HEK293 (cell line): ENCODE measurements around the gene KLHL4.

Experiments
- CTCF ChIA-PET: fragments of 350-600 bp; formaldehyde crosslinking; extraction: SDS; loops from one replicate; lab custom pipeline; 2021; ENCODE audit warnings: antibody characterized with exemption; lab: Yijun Ruan, JAX
- POLR2A ChIA-PET: fragments of 300-600 bp; formaldehyde crosslinking; extraction: SDS; loops from one replicate; lab custom pipeline; 2020; ENCODE audit warnings: antibody characterized with exemption, inconsistent platforms; lab: Yijun Ruan, JAX
- H3K27ac ChIP-seq: fragments of 200-500 bp; sonication (Bioruptor generic); 2 replicates; pipeline ENCODE4 v1.5.1; 2014; ENCODE audit warnings: low read depth, low read length, control low read depth, inconsistent platforms; ENCODE audit errors: extremely low read depth
- H3K36me3 ChIP-seq, 2 experiments: fragments of 200-500 bp in 1 of 2; sonication (Bioruptor generic) in 1 of 2; 1 replicate in 1 of 2; 2 replicates in 1 of 2; pipeline ENCODE4 v1.5.1; 2014 to 2017; ENCODE audit warnings: inconsistent platforms in 2 of 2, low read length in 2 of 2; ENCODE audit not compliant: control insufficient read depth in 2 of 2, insufficient read depth in 1 of 2
- H3K4me1 ChIP-seq: fragments of 200-500 bp; sonication (Bioruptor generic); 2 replicates; pipeline ENCODE4 v1.5.1; 2014; ENCODE audit warnings: mild to moderate bottlenecking, low read length, inconsistent platforms; ENCODE audit not compliant: control insufficient read depth, insufficient read depth
- H3K4me3 ChIP-seq: 2 replicates; pipeline ENCODE4 v1.5.1; 2011; ENCODE audit warnings: low read depth, mild to moderate bottlenecking, control low read depth, low read length, moderate library complexity
- H3K9me3 ChIP-seq: fragments of 200-500 bp; sonication (Bioruptor generic); 2 replicates; pipeline ENCODE4 v1.5.1; 2014; ENCODE audit warnings: low read depth, low read length, inconsistent platforms; ENCODE audit not compliant: control insufficient read depth, insufficient read depth
- GLI4 ChIP-seq: fragments of 450-650 bp; formaldehyde crosslinking; IDR thresholded peaks from 2 replicates; pipeline ENCODE4 v1.5.1; 2016; ENCODE audit warnings: missing biosample characterization, missing genetic modification characterization
- OVOL3 ChIP-seq: fragments of 450-650 bp; formaldehyde crosslinking; IDR thresholded peaks from 2 replicates; pipeline ENCODE4 v1.5.1; 2016; ENCODE audit warnings: missing biosample characterization, missing genetic modification characterization
- WT1 ChIP-seq: fragments of 450-650 bp; formaldehyde crosslinking; IDR thresholded peaks from 2 replicates; pipeline ENCODE4 v1.5.1; 2016; ENCODE audit warnings: missing biosample characterization, missing genetic modification characterization
- ZNF23 ChIP-seq: fragments of 450-650 bp; formaldehyde crosslinking; IDR thresholded peaks from 2 replicates; pipeline ENCODE4 v1.5.1; 2016; ENCODE audit warnings: missing biosample characterization, missing genetic modification characterization, borderline replicate concordance
- ZNF274 ChIP-seq, 2 experiments: fragments of 200-500 bp in 1 of 2; fragments of 450-650 bp in 1 of 2; sonication (Bioruptor generic) in 1 of 2; formaldehyde crosslinking in 1 of 2; IDR thresholded peaks; 2 replicates each; pipeline versions ENCODE4 v1.5.1 to v1.6.1; 2014 to 2016; ENCODE audit warnings: borderline replicate concordance in 1 of 2, inconsistent platforms in 1 of 2, low read length in 1 of 2, missing biosample characterization in 1 of 2, missing genetic modification characterization in 1 of 2
- ZNF341 ChIP-seq: fragments of 450-650 bp; formaldehyde crosslinking; IDR thresholded peaks from 2 replicates; pipeline ENCODE4; 2016; ENCODE audit warnings: low read depth, missing biosample characterization, missing genetic modification characterization
- ZNF354C ChIP-seq: fragments of 450-650 bp; formaldehyde crosslinking; IDR thresholded peaks from 2 replicates; pipeline ENCODE4 v1.5.1; 2016; ENCODE audit warnings: missing biosample characterization, missing genetic modification characterization, low read depth, borderline replicate concordance
- ZNF391 ChIP-seq: fragments of 450-650 bp; formaldehyde crosslinking; IDR thresholded peaks from 2 replicates; pipeline ENCODE4 v1.5.1; 2016; ENCODE audit warnings: low read depth, missing biosample characterization, missing genetic modification characterization, borderline replicate concordance
- ZNF529 ChIP-seq: fragments of 450-650 bp; formaldehyde crosslinking; IDR thresholded peaks from 2 replicates; pipeline ENCODE4 v1.5.1; 2017; ENCODE audit warnings: missing genetic modification characterization, missing biosample characterization; ENCODE audit not compliant: insufficient replicate concordance
- ZNF600 ChIP-seq: fragments of 450-650 bp; formaldehyde crosslinking; IDR thresholded peaks from 2 replicates; pipeline ENCODE4 v1.5.1; 2016; ENCODE audit warnings: missing biosample characterization, missing genetic modification characterization
- ZNF621 ChIP-seq: fragments of 450-650 bp; formaldehyde crosslinking; IDR thresholded peaks from 2 replicates; pipeline ENCODE4 v1.5.1; 2017; ENCODE audit warnings: missing biosample characterization, missing genetic modification characterization
- ZNF660 ChIP-seq: fragments of 450-650 bp; IDR thresholded peaks from 2 replicates; pipeline ENCODE4 v1.5.1; 2018; ENCODE audit warnings: missing biosample characterization, mild to moderate bottlenecking, missing genetic modification characterization
- ZNF701 ChIP-seq: fragments of 450-650 bp; formaldehyde crosslinking; IDR thresholded peaks from 2 replicates; pipeline ENCODE4 v1.5.1; 2016; ENCODE audit warnings: missing biosample characterization, missing genetic modification characterization
- ZNF76 ChIP-seq: fragments of 450-650 bp; formaldehyde crosslinking; IDR thresholded peaks from 2 replicates; pipeline ENCODE4; 2016; ENCODE audit warnings: low read depth, missing biosample characterization, missing genetic modification characterization, borderline replicate concordance
- ZNF768 ChIP-seq: fragments of 450-650 bp; formaldehyde crosslinking; IDR thresholded peaks from 2 replicates; pipeline ENCODE4 v1.5.1; 2018; ENCODE audit warnings: missing biosample characterization, mild to moderate bottlenecking, missing genetic modification characterization
- TF ChIP-seq, protein P1 (sequence below): fragments of 450-650 bp; formaldehyde crosslinking; IDR thresholded peaks from 2 replicates; pipeline ENCODE4 v1.5.1; 2016; ENCODE audit warnings: missing biosample characterization, missing genetic modification characterization
- TF ChIP-seq, protein P2 (sequence below): fragments of 450-650 bp; formaldehyde crosslinking; IDR thresholded peaks from 2 replicates; pipeline ENCODE4 v1.5.1; 2016; ENCODE audit warnings: missing biosample characterization, missing genetic modification characterization
- TF ChIP-seq, protein P3 (sequence below): fragments of 450-650 bp; formaldehyde crosslinking; IDR thresholded peaks from 2 replicates; pipeline ENCODE4 v1.5.1; 2016; ENCODE audit warnings: missing biosample characterization, missing genetic modification characterization
- TF ChIP-seq, protein P4 (sequence below): fragments of 450-650 bp; formaldehyde crosslinking; IDR thresholded peaks from 2 replicates; pipeline ENCODE4 v1.5.1; 2016; ENCODE audit warnings: missing biosample characterization, missing genetic modification characterization, low read depth

The KLHL4 gene

DNA sequence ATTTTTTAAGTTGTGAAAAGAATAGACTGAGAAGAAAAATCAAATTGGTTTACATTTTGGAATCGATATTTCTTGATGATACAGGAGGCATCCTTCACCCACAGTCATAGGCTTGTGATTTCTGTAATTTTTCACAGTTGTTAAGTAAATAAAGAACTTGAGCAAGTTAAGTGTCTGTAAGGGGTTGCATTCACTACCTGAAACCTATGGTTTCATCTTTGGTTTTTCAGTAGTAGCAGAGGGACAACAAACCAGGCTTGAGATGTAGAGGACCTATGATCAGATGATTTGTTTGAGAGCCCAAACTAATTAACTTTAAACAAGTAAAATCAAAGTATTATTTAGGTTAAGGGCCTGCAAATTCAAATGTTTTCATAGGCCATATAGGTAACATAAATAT, 175.6 kb downstream of the KLHL4 start:
- Histone ChIP-seq H3K36me3 (no peaks in the 10 kb centered on the region), H3K27ac (no peak overlapping the region), H3K4me1 (no peaks in the 10 kb centered on the region), H3K9me3 (no peaks in the 10 kb centered on the region; the same call in 1 of the 2 replicates), H3K4me3 (no peak overlapping the region)
- TF ChIP-seq ZNF529 (no peak), ZNF621 (tag by site-specific recombination) (no peak), ZNF600 (tag by site-specific recombination) (no peak), ZNF23 (tag by site-specific recombination) (no peak), GLI4 (no peak)
- TF ChIP-seq, protein P1, sequence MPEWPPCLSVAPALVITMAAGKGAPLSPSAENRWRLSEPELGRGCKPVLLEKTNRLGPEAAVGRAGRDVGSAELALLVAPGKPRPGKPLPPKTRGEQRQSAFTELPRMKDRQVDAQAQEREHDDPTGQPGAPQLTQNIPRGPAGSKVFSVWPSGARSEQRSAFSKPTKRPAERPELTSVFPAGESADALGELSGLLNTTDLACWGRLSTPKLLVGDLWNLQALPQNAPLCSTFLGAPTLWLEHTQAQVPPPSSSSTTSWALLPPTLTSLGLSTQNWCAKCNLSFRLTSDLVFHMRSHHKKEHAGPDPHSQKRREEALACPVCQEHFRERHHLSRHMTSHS: no peak
- CTCF ChIA-PET: no interaction called here
- POLR2A ChIA-PET: no interaction called here

DNA sequence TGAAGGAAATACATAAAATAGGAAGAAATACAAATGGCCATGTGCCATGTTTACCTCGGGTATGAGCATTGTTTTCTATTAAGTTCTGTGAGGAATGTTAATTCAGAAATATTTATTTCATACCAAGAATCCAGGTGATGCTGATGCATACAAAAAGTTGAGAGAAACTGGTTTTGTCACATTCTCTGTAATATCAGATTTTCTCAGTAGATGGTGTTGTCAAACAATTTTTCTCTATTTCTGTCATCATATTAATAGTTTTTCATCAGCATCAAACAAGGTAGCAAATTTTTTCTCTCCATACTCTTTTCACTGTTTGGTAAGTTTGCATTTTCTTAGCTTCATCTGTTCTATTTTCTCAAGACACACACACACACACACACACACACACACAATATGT, 179.8 kb downstream of the KLHL4 start:
- TF ChIP-seq, protein P1: no peak
- TF ChIP-seq, protein P2, sequence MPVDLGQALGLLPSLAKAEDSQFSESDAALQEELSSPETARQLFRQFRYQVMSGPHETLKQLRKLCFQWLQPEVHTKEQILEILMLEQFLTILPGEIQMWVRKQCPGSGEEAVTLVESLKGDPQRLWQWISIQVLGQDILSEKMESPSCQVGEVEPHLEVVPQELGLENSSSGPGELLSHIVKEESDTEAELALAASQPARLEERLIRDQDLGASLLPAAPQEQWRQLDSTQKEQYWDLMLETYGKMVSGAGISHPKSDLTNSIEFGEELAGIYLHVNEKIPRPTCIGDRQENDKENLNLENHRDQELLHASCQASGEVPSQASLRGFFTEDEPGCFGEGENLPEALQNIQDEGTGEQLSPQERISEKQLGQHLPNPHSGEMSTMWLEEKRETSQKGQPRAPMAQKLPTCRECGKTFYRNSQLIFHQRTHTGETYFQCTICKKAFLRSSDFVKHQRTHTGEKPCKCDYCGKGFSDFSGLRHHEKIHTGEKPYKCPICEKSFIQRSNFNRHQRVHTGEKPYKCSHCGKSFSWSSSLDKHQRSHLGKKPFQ (tag by site-specific recombination): no peak
- no peak for TF ChIP-seq ZNF391
- TF ChIP-seq, protein P3, sequence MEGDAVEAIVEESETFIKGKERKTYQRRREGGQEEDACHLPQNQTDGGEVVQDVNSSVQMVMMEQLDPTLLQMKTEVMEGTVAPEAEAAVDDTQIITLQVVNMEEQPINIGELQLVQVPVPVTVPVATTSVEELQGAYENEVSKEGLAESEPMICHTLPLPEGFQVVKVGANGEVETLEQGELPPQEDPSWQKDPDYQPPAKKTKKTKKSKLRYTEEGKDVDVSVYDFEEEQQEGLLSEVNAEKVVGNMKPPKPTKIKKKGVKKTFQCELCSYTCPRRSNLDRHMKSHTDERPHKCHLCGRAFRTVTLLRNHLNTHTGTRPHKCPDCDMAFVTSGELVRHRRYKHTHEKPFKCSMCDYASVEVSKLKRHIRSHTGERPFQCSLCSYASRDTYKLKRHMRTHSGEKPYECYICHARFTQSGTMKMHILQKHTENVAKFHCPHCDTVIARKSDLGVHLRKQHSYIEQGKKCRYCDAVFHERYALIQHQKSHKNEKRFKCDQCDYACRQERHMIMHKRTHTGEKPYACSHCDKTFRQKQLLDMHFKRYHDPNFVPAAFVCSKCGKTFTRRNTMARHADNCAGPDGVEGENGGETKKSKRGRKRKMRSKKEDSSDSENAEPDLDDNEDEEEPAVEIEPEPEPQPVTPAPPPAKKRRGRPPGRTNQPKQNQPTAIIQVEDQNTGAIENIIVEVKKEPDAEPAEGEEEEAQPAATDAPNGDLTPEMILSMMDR (tag by site-specific recombination): no peak
- TF ChIP-seq ZNF274 (IDR thresholded peaks at IDR 0.05; ENCODE audit: low read length): no peak
- TF ChIP-seq ZNF274 (tag by site-specific recombination; IDR thresholded peaks at IDR 0.05; ENCODE audit: borderline replicate concordance): no peak
- no peak for TF ChIP-seq ZNF354C
- TF ChIP-seq ZNF660 (tag by site-specific recombination): no peak
- TF ChIP-seq, protein P4, sequence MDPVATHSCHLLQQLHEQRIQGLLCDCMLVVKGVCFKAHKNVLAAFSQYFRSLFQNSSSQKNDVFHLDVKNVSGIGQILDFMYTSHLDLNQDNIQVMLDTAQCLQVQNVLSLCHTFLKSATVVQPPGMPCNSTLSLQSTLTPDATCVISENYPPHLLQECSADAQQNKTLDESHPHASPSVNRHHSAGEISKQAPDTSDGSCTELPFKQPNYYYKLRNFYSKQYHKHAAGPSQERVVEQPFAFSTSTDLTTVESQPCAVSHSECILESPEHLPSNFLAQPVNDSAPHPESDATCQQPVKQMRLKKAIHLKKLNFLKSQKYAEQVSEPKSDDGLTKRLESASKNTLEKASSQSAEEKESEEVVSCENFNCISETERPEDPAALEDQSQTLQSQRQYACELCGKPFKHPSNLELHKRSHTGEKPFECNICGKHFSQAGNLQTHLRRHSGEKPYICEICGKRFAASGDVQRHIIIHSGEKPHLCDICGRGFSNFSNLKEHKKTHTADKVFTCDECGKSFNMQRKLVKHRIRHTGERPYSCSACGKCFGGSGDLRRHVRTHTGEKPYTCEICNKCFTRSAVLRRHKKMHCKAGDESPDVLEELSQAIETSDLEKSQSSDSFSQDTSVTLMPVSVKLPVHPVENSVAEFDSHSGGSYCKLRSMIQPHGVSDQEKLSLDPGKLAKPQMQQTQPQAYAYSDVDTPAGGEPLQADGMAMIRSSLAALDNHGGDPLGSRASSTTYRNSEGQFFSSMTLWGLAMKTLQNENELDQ (tag by site-specific recombination): no peak
- no peak for TF ChIP-seq ZNF701
- TF ChIP-seq ZNF768: no peak
- TF ChIP-seq ZNF600 (tag by site-specific recombination): no peak
- TF ChIP-seq ZNF76 (tag by site-specific recombination): no peak
- TF ChIP-seq OVOL3 (tag by site-specific recombination): no peak
- no peak for TF ChIP-seq WT1 (tag by site-specific recombination)
- TF ChIP-seq ZNF341: no peak
- TF ChIP-seq, all 188 proteins: peak for 0
- POLR2A ChIA-PET: no interaction called here
- H3K4me3 ChIP-seq: no peak overlapping the region
- H3K27ac ChIP-seq: no peak overlapping the region
- no peaks in the 10 kb centered on the region for H3K36me3 ChIP-seq
- no peaks in the 10 kb centered on the region; the same call in 1 of the 2 replicates for H3K9me3 ChIP-seq
- CTCF ChIA-PET: interaction anchor here (0.6 kb wide), 2 partner anchors 271 to 1091 kb away, joined by 5 to 6 read pairs; no protein-coding TSS in a partner anchor
- H3K4me1 ChIP-seq: no peaks in the 10 kb centered on the region
